ENCODE measurements around the gene ERMARD. TPM values are rescaled to one million over a fixed set of nuclear protein-coding genes. Genes with fewer than 3 reads are reported as not detected.

Gene ERMARD
- total RNA-seq, 4 donors from 2014 or later = 9.0 to 18.9 (median 11.2) TPM

GRCh38 chr6:169741344-169741743 is 10.1 kb upstream of the ERMARD start:
- intact Hi-C loops (cut with DNase I; ENCODE audit: low total_unique reads) = no loop called here
- in situ Hi-C loops (cut with MboI; ENCODE audit: low sequenced_read_pairs in 4 of 4) = no loop called here
- TF ChIP-seq CTCF (IDR thresholded peaks at IDR 0.05 in 4 of 5, conservative IDR thresholded peaks at IDR 0.05 in 1 of 5) = no peak
- TF ChIP-seq POLR2A (IDR thresholded peaks at IDR 0.05) = no peak
- H3K27me3 ChIP-seq = no peaks in the 10 kb centered on the region
- ATAC-seq (no peak), DNase-seq (no peak)
- H3K9me3 ChIP-seq = no peaks in the 10 kb centered on the region
- no peak overlapping the region for H3K4me3 ChIP-seq
- H3K36me3 ChIP-seq = no peaks in the 10 kb centered on the region
- peaks cover 19 to 23% of the 10 kb centered on the region in 2 donors for H3K4me1 ChIP-seq
- no peak overlapping the region for H3K27ac ChIP-seq

- Histone ChIP-seq H3K9me3 (no peaks in the 10 kb centered on the region), H3K27ac (no peak overlapping the region), H3K4me1 (peaks cover 4 to 7% of the 10 kb centered on the region in 2 donors), H3K36me3 (no peaks in the 10 kb centered on the region), H3K4me3 (no peak overlapping the region), H3K27me3 (no peaks in the 10 kb centered on the region)
- DNase-seq (no peak), ATAC-seq (no peak)
- no peak for TF ChIP-seq CTCF (IDR thresholded peaks at IDR 0.05 in 4 of 5, conservative IDR thresholded peaks at IDR 0.05 in 1 of 5)
- no peak for TF ChIP-seq POLR2A (IDR thresholded peaks at IDR 0.05)
- in situ Hi-C loops (cut with MboI; ENCODE audit: low sequenced_read_pairs in 4 of 4) = no loop called here
- intact Hi-C loops (cut with DNase I; ENCODE audit: low total_unique reads) = no loop called here
Measured at GRCh38 chr6:169745405-169745804, 6.0 kb upstream of the ERMARD start.

- Histone ChIP-seq H3K27ac (no peak overlapping the region), H3K9me3 (no peaks in the 10 kb centered on the region), H3K36me3 (no peaks in the 10 kb centered on the region), H3K27me3 (no peaks in the 10 kb centered on the region), H3K4me1 (peaks cover 8 to 11% of the 10 kb centered on the region in 2 donors), H3K4me3 (no peak overlapping the region)
- TF ChIP-seq CTCF (IDR thresholded peaks at IDR 0.05 in 4 of 5, conservative IDR thresholded peaks at IDR 0.05 in 1 of 5) = no peak
- TF ChIP-seq POLR2A (IDR thresholded peaks at IDR 0.05) = no peak
- no peak for ATAC-seq
- in situ Hi-C loops (cut with MboI; ENCODE audit: low sequenced_read_pairs in 4 of 4) = no loop called here
- intact Hi-C loops (cut with DNase I; ENCODE audit: low total_unique reads) = no loop called here
- no peak for DNase-seq
Measured at GRCh38 chr6:169746556-169746955, 4.9 kb upstream of the ERMARD start.

GRCh38 chr6:169752074-169752623 is 727 bp downstream of the ERMARD start:
- no peak for DNase-seq
- Histone ChIP-seq H3K9me3 (no peaks in the 10 kb centered on the region), H3K36me3 (peaks cover 0 to 4% of the 10 kb centered on the region in 2 donors), H3K4me3 (peak overlapping the region; percentile 64 to 81 (median 70)), H3K27me3 (no peaks in the 10 kb centered on the region), H3K27ac (peak overlapping the region; percentile 91 to 94 (median 92)), H3K4me1 (peaks cover 20% of the 10 kb centered on the region in 2 donors)
- no peak for TF ChIP-seq POLR2A (IDR thresholded peaks at IDR 0.05)
- no peak for TF ChIP-seq CTCF (IDR thresholded peaks at IDR 0.05 in 4 of 5, conservative IDR thresholded peaks at IDR 0.05 in 1 of 5)
- intact Hi-C loops (cut with DNase I; ENCODE audit: low total_unique reads) (no loop called here), in situ Hi-C loops (cut with MboI; ENCODE audit: low sequenced_read_pairs in 4 of 4) (loop anchor here in 3 of 4 donors (10.0 kb wide), 1 partner anchor 803 kb away; the partner anchor contains the start of genes PSMB1 (in 3 of the 3) and TBP (in 3 of the 3))
- no peak for ATAC-seq

Data from gastrocnemius medialis (tissue), 4 donors.